GM19351 (cell line): ENCODE measurements around the gene PIGM.
A peak's percentile ranks its signal among the peaks of the same experiment; 100 is the strongest.
"Not testable (repeated sequence)": the region's sequence is repeated elsewhere in the genome, so short reads cannot be mapped to it uniquely, and the experiment has no call there.

Experiments used
- ATAC-seq: cut with Tn5 transposase; IDR thresholded peaks from one replicate; pipeline ENCODE4 v1.9.1; 2021; ENCODE audit warnings: mild to moderate bottlenecking, moderate library complexity; ENCODE audit not compliant: unreplicated experiment

PIGM gene

GRCh38 chr1:160061369-160062229 is 29.8 kb upstream of the PIGM start:
- ATAC-seq: no peak

GRCh38 chr1:160058087-160058486 is 26.3 kb upstream of the PIGM start:
- ATAC-seq: no peak

DNA sequence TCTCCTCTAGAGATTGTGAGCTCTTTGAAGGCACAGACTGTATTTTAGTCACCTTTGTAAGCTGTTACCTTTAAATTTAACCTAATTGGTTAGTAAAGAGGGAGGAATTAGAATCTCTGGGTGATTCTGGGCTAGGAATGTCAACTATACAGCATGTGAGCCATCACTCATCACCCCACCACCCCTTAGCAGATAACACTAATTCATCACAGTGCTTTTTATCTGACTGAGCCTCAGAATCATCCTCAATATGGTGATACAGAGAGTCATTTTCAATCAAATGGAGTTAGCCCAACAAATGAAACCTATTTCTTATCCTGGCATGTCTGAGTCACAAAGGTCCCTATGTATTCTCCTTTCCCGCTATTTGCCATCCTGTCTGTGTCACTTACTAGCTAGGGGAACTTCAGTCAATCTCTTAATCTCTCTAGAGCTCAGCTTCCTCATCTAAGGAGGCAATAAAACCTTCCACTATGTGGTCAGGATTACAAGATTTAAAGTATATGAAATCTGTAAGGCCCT is 24.9 kb upstream of the PIGM start:
- no peak for ATAC-seq

- ATAC-seq: no peak
These were observed 22.0 kb upstream of the PIGM start for GRCh38 chr1:160053548-160054365.

- ATAC-seq: no peak
These were observed 21.1 kb upstream of the PIGM start for GRCh38 chr1:160052936-160053335.

DNA sequence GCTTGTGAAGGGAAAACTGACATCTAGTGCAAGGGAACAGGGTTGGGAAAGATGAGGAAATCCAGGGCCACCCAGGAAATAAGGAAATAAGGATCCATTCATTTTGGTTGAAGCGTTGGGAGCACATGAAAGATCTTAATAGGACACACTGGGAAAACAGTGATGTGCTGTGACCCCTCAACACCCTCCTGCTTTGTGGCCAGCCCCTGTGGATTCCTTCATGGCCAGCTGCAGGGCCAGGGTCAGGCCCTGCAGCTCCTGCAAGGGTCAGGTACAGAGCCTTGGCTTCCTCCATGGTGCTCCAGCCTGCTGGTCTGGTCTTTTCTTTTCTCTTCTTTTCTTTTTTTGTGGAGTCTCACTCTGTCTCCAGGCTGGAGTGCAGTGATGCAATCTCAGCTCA is 18.8 kb upstream of the PIGM start:
- no peak for ATAC-seq

DNA sequence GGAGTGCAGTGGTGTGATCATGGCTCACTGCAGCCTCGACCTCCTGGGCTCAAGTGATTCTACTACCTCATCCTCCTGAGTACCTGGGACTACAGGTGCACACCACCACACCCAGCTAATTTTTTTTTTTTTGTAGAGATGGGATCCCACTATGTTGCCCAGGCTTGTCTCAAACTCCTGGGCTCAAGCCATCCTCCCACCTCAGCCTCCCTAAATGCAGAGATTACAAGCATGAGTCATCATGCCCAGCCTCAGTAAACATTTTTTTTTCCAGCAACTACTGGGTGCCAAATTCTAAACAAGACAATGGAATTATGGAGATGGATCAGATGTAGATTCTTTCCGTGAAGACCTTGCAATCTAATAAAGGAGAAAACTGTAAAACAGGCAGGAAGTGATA is 18.4 kb upstream of the PIGM start:
- ATAC-seq: not testable (repeated sequence)

DNA sequence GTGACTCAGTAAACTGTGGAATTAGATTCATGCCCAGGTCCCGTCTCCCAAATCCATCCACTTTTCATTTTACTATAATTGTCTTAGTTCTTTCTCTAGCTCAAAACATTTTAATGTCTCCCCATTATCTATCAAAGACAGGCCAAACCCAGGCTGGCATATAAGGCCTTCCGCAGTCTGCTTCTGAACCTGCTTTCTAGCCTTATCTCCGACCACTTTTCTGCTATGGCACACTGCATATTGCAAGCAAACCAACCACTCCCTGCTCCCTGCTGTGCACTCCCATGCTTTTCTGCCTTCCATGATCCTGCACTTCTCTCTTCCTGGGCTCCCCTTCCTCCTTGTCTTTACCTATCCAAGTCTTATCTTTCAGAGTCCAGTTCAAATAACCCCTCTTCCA is 17.3 kb upstream of the PIGM start:
- no peak for ATAC-seq

GRCh38 chr1:160048335-160048734 is 16.5 kb upstream of the PIGM start:
- ATAC-seq: no peak

DNA sequence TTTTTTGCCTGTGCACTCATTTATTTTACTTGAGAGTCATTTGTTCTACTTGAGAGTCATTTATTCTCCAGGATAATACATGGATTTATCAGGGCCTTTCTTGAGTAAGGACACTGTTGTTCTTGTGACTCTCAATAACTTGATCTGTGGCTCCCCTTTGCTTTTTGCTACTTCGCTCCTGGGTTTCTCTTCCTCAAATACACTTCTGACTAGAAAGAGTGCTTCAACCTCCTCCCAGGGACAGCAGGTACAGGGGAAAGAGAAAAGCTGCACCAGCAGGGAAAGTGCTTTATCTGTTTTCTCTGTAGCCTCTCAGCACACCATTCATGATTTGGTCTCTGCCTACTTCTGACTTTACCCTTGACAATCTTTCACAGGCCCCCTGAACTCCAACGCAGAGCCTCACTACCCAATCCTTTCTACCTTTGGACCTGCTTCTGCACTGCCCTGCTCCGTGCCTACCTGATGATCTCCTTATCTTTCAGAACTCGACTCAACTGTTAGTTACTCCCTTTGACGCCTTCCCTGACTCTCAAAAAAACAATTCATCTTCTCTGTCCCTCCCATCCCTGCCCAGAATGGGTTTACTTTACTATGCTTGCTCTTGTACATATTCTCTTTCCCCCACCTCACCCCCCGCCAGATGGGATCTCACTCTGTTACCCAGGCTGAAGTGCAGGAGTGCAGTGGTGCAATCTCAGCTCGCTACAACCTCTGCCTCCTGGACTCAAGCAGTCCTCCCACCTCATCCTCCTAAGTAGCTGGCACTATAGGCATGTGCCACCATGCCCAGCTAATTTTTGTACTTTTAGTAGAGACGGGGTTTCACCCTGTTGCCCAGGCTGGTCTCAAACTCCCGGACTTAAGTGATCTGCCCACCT is 15.6 kb upstream of the PIGM start:
- no peak for ATAC-seq

- ATAC-seq: peak; percentile 77
These were observed 14.8 kb upstream of the PIGM start for GRCh38 chr1:160046494-160047110.

GRCh38 chr1:160045653-160046052 is 13.9 kb upstream of the PIGM start:
- no peak for ATAC-seq

DNA sequence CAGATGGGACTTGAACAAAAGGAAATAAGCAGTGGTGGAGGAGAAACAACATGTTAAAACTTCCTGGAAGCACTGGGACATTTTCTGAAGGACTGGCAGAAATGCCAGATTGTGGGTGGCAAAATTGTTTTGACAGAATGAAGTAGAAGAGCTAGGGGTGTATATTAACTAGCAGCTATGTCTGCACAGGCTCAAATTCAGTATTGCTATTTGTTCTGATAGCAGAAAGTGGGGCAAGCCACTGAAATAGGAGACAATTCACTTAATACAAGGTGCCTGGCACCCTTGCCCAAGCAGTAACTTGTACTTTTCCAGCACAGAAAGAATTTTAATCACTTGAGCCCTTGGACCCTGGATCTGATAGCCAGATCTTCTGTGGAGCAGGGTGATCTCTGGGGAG is 11.8 kb upstream of the PIGM start:
- ATAC-seq: no peak

- ATAC-seq: no peak
These were observed 8.7 kb upstream of the PIGM start for GRCh38 chr1:160040476-160040875.

DNA sequence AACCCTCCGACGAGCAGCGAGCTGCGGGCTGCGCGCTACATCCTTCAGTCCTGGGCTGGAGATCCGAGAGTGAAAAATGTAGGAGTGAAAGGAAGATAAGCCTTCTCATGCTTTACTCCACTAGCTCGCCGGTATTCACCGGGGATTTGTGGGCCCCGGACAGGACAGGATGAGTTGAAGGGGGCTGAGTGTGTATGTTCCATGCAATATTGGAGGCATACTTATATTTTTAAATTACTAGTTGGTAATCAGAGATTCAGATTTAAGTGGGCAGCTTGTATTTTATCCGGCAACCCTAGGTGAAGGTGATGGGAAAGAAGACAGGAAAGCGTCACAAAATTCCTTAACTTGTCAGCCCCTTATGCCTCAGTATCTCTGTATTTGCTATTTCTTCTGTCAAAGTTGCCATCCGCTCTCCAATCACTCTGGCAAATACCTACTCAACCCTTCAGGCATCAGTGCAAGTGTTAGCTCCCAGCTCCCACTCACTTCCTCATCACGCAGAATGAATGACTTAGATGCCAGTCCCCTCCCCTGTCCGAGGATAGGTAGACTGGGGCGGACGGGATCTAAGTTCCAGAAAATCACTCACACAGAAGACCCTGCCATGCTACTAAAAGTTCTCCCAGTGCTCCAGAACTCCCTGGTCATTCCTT is 503 bp upstream of the PIGM start:
- no peak for ATAC-seq

- peak; percentile 16 for ATAC-seq
These were observed 979 bp downstream of the PIGM start for GRCh38 chr1:160030657-160031364.

GRCh38 chr1:160028426-160028825 is 3.4 kb downstream of the PIGM start:
- no peak for ATAC-seq

GRCh38 chr1:160025314-160025713 is 6.5 kb downstream of the PIGM start:
- ATAC-seq: no peak

GRCh38 chr1:160024195-160024905 is 7.4 kb downstream of the PIGM start:
- ATAC-seq: no peak
